K562 (cell line): ENCODE results near the gene CCDC187.

ENCODE experiments used
- CHD7 ChIP-seq: fragments of 200-600 bp; sonication (generic); IDR thresholded peaks from one replicate; pipeline ENCODE4 v1.6.1; 2012; ENCODE audit warnings: mild to moderate bottlenecking, low read depth, low read length, inconsistent platforms
- CTCF ChIP-seq, 3 experiments: IDR thresholded peaks in 2 of 3; conservative IDR thresholded peaks in 1 of 3; 2 replicates each; pipeline ENCODE4 v1.5.1; 2011 to 2012; ENCODE audit warnings: low read length in 3 of 3, mild to moderate bottlenecking in 3 of 3, control low read depth in 2 of 3, improper control_type of control experiment in 1 of 3, inconsistent platforms in 1 of 3, low read depth in 1 of 3, mixed read lengths in 1 of 3, moderate library complexity in 1 of 3; ENCODE audit not compliant: insufficient read depth in 2 of 3
- DIDO1 ChIP-seq: fragments of 450-650 bp; IDR thresholded peaks from 2 replicates; pipeline ENCODE4 v1.6.1; 2016; ENCODE audit warnings: low read depth, missing biosample characterization, missing genetic modification characterization
- E2F4 ChIP-seq: sonication (generic); formaldehyde crosslinking; IDR thresholded peaks from 2 replicates; pipeline ENCODE4 v1.8.0; 2022; ENCODE audit warnings: mild to moderate bottlenecking, low read depth, missing genetic modification reagents
- E2F8 ChIP-seq: fragments of 450-650 bp; IDR thresholded peaks from 2 replicates; pipeline ENCODE4 v1.7.1; 2018; ENCODE audit warnings: mild to moderate bottlenecking, low read depth; ENCODE audit not compliant: partially characterized antibody
- GATA2 ChIP-seq: sonication (generic); formaldehyde crosslinking; IDR thresholded peaks from 2 replicates; pipeline ENCODE4 v1.4.0; 2020; ENCODE audit warnings: mild to moderate bottlenecking, missing genetic modification reagents
- KDM4B ChIP-seq, 2 experiments: fragments of 450-650 bp in 1 of 2; sonication (generic) in 1 of 2; IDR thresholded peaks; 2 replicates each; pipeline ENCODE4 v1.6.1; 2016 to 2017; ENCODE audit warnings: borderline replicate concordance in 2 of 2, antibody characterized with exemption in 1 of 2, low read depth in 1 of 2, mild to moderate bottlenecking in 1 of 2
- PHB ChIP-seq: fragments of 250-450 bp; sonication (Bioruptor Pico); IDR thresholded peaks from 2 replicates; pipeline ENCODE4 v1.5.0; 2021
- POLR2AphosphoS5 ChIP-seq: IDR thresholded peaks from 2 replicates; pipeline ENCODE4 v1.6.1; 2011; ENCODE audit warnings: mild to moderate bottlenecking, low read depth, low read length, moderate library complexity; ENCODE audit not compliant: control insufficient read depth, insufficient read depth
- SAFB2 ChIP-seq: fragments of 200-400 bp; formaldehyde crosslinking; IDR thresholded peaks from 2 replicates; pipeline ENCODE4 v1.6.1; 2018; ENCODE audit warnings: borderline replicate concordance, low read length, low read depth, moderate library complexity; ENCODE audit not compliant: severe bottlenecking
- SETDB1 ChIP-seq: IDR thresholded peaks from one replicate; pipeline ENCODE4 v1.6.1; 2012; ENCODE audit warnings: low read length, control low read depth, inconsistent platforms
- YBX1 ChIP-seq: fragments of 450-650 bp; IDR thresholded peaks from 2 replicates; pipeline ENCODE4 v1.7.1; 2016; ENCODE audit warnings: mild to moderate bottlenecking
- ZNF395 ChIP-seq: fragments of 200-800 bp; sonication (Bioruptor generic); IDR thresholded peaks from 2 replicates; pipeline ENCODE4 v1.6.1; 2017; ENCODE audit warnings: missing genetic modification characterization, missing compliant biosample characterization
- ZSCAN29 ChIP-seq: fragments of 450-650 bp; IDR thresholded peaks from 2 replicates; pipeline ENCODE4 v1.6.1; 2017

GRCh38 chr9:136237486-136238341 is 66.2 kb downstream of the CCDC187 start:
- TF ChIP-seq CTCF (IDR thresholded peaks at IDR 0.05 in 2 of 3, conservative IDR thresholded peaks at IDR 0.05 in 1 of 3; ENCODE audit: insufficient read depth in 2 of 3, low read depth in 1 of 3, low read length in 3 of 3) (no peak), CHD7 (no peak), ZNF395 (CRISPR knock-in tag) (peak; percentile 53; the same call in 1 of the 2 replicates), E2F8 (no peak), POLR2AphosphoS5 (peak; percentile 90), DIDO1 (tag) (no peak), E2F4 (CRISPR knock-in tag) (no peak), SETDB1 (no peak), KDM4B (IDR thresholded peaks at IDR 0.05; ENCODE audit: borderline replicate concordance in 2 of 2, low read depth in 1 of 2) (no peak), YBX1 (no peak), GATA2 (peak; percentile 92), PHB (no peak), SAFB2 (no peak), ZSCAN29 (no peak)
